ENCODE measurements around the gene BSG. TPM values are rescaled to one million over a fixed set of nuclear protein-coding genes. Genes with fewer than 3 reads are reported as not detected.
"Not testable (repeated sequence)": the region's sequence is repeated elsewhere in the genome, so short reads cannot be mapped to it uniquely, and the experiment has no call there.

BSG gene
- total RNA-seq, 1 donor from 2014 or later: 366 TPM

- Histone ChIP-seq H3K27ac (no peak overlapping the region), H3K4me1 (no peaks in the 10 kb centered on the region), H3K9me3 (no peaks in the 10 kb centered on the region), H3K27me3 (ENCODE audit: low read depth) (no peaks in the 10 kb centered on the region), H3K36me3 (peaks cover 81% of the 10 kb centered on the region), H3K4me3 (no peak overlapping the region)
- TF ChIP-seq, protein P1, sequence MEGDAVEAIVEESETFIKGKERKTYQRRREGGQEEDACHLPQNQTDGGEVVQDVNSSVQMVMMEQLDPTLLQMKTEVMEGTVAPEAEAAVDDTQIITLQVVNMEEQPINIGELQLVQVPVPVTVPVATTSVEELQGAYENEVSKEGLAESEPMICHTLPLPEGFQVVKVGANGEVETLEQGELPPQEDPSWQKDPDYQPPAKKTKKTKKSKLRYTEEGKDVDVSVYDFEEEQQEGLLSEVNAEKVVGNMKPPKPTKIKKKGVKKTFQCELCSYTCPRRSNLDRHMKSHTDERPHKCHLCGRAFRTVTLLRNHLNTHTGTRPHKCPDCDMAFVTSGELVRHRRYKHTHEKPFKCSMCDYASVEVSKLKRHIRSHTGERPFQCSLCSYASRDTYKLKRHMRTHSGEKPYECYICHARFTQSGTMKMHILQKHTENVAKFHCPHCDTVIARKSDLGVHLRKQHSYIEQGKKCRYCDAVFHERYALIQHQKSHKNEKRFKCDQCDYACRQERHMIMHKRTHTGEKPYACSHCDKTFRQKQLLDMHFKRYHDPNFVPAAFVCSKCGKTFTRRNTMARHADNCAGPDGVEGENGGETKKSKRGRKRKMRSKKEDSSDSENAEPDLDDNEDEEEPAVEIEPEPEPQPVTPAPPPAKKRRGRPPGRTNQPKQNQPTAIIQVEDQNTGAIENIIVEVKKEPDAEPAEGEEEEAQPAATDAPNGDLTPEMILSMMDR (IDR thresholded peaks at IDR 0.05): no peak
- ATAC-seq (no peak), DNase-seq (no peak)
- intact Hi-C loops (cut with DNase I): no loop called here
Measured at GRCh38 chr19:624433-625109, 52.2 kb downstream of the BSG start.

DNA sequence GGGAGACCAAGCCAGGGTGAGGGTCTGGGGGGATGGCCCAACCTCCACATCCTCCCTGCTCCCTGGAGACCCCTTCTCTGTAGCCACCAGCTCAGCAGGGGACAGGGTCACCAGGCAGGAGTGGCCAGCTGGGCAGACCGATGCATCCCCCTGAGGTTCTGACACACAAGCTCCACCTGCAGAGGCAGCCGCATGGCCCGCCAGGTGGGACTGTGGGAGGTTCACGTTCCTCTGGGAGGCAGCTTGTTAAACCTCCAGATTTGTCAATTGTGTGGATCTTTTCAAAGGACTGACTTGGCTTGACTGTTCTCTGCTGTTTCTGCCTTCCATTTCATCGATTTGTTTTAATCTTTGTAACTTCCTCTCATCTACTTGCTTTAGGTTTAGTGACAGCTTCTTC lies 52.9 kb downstream of the BSG start:
- intact Hi-C loops (cut with DNase I): no loop called here
- TF ChIP-seq, protein P1 (IDR thresholded peaks at IDR 0.05): no peak
- no peak for ATAC-seq
- no peak overlapping the region for H3K27ac ChIP-seq
- H3K4me3 ChIP-seq: no peak overlapping the region
- no peaks in the 10 kb centered on the region for H3K9me3 ChIP-seq
- no peaks in the 10 kb centered on the region for H3K4me1 ChIP-seq
- no peak for DNase-seq
- no peaks in the 10 kb centered on the region for H3K27me3 ChIP-seq (ENCODE audit: low read depth)
- H3K36me3 ChIP-seq: peaks cover 81% of the 10 kb centered on the region

- H3K36me3 ChIP-seq: peaks cover 81% of the 10 kb centered on the region
- H3K9me3 ChIP-seq; DNase-seq; ATAC-seq; H3K27ac ChIP-seq; intact Hi-C loops (cut with DNase I); H3K4me3 ChIP-seq; H3K4me1 ChIP-seq; H3K27me3 ChIP-seq (ENCODE audit: low read depth): not testable (repeated sequence)
Measured at GRCh38 chr19:626566-626965, 54.2 kb downstream of the BSG start.

DNA sequence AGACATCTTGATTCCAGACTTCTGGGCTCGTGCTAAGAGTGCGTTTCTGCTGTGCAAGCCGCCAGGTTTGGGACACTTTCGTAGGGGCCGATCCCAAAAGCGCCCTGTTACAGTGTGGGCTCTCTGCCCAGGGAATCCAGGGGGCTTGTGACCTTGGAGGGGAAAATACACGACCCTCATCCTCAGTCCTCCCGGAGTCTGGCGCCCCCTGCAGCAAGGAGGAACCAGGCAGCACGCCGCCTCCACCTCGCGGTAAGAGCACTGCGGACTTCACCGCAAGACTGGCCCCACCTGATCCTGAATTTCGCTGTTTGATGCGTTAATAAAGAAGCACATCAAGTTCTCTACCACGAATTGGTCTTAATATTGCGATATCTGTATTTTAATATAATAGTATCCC lies 55.8 kb downstream of the BSG start:
- Histone ChIP-seq H3K9me3 (no peaks in the 10 kb centered on the region), H3K27ac (no peak overlapping the region), H3K27me3 (ENCODE audit: low read depth) (no peaks in the 10 kb centered on the region), H3K4me1 (peaks cover 9% of the 10 kb centered on the region), H3K36me3 (peaks cover 65% of the 10 kb centered on the region), H3K4me3 (no peak overlapping the region)
- ATAC-seq: no peak
- intact Hi-C loops (cut with DNase I): no loop called here
- no peak for DNase-seq
- TF ChIP-seq, protein P1 (IDR thresholded peaks at IDR 0.05): no peak

GRCh38 chr19:629515-629914 lies 57.1 kb downstream of the BSG start:
- DNase-seq; H3K4me3 ChIP-seq; H3K9me3 ChIP-seq; H3K27me3 ChIP-seq (ENCODE audit: low read depth); H3K27ac ChIP-seq; ATAC-seq; intact Hi-C loops (cut with DNase I): not testable (repeated sequence)
- H3K36me3 ChIP-seq: peaks cover 52% of the 10 kb centered on the region
- H3K4me1 ChIP-seq: peaks cover 15% of the 10 kb centered on the region

DNA sequence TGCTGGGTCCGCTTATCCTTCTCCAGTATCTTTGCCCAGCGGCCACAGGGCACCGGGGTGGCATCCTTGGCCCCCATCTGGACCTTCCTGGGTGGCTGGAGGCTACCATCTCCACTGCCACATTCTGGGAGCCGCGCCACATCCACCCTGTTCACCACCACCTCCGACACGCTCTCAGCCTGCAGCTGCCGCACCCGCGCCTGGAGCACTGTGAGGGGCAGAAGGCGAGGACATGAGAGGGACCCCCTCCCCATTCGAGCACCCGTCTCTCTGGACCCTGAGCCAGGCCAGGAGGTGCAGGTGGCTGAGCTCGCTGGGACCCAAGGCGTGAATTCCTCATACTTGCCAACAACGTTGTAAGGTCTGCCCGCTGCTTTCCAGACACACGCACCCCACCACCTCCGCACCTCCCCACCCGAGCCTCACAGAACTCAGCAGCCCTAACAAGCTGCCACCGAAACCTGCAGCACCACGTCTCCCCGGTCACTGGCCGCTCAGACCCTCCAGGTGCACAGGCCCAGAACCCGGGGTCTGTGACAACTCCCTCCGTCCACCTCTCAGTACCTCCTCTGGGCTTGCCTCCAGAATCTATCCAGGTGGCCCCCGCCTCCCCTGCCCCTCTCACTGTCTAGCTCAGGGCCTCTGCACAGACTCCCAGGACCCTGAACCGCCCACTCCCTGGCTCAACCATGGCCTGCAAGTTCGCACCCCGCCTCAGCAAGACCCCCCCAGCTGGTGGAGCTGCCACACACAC lies 57.7 kb downstream of the BSG start:
- TF ChIP-seq, protein P1 (IDR thresholded peaks at IDR 0.05): no peak
- H3K36me3 ChIP-seq: peaks cover 46% of the 10 kb centered on the region
- no peak for ATAC-seq
- no peaks in the 10 kb centered on the region for H3K9me3 ChIP-seq
- H3K27me3 ChIP-seq (ENCODE audit: low read depth): no peaks in the 10 kb centered on the region
- H3K4me1 ChIP-seq: peaks cover 20% of the 10 kb centered on the region
- H3K4me3 ChIP-seq: no peak overlapping the region
- intact Hi-C loops (cut with DNase I): no loop called here
- H3K27ac ChIP-seq: no peak overlapping the region
- no peak for DNase-seq
